Measurements from ENCODE around the gene WASF3.

WASF3 gene

DNA sequence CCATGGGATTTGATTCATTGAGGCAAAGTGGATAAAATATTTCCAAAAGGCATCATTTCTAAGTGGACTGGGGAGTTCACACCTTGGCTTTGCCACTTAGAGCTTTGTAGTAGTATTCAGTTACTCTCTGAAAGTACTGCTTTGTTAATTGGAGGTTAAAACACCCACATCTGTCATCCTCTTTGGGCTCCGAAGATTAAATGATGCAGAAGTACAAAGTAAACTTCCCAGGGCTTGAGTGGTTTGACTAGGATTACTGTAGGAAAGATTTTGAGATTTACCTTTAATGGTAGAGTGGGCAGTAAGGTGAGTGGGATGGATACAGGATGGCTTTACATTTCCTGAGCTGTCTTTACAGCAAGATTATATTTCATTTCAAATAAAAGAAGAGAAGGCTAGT lies 42.4 kb downstream of the WASF3 start:
- no peak for DNase-seq (ENCODE audit: low read depth, low spot score)
- no peak overlapping the region for H3K4me3 ChIP-seq (ENCODE audit: low read depth, low read length)
- TF ChIP-seq, protein P1, sequence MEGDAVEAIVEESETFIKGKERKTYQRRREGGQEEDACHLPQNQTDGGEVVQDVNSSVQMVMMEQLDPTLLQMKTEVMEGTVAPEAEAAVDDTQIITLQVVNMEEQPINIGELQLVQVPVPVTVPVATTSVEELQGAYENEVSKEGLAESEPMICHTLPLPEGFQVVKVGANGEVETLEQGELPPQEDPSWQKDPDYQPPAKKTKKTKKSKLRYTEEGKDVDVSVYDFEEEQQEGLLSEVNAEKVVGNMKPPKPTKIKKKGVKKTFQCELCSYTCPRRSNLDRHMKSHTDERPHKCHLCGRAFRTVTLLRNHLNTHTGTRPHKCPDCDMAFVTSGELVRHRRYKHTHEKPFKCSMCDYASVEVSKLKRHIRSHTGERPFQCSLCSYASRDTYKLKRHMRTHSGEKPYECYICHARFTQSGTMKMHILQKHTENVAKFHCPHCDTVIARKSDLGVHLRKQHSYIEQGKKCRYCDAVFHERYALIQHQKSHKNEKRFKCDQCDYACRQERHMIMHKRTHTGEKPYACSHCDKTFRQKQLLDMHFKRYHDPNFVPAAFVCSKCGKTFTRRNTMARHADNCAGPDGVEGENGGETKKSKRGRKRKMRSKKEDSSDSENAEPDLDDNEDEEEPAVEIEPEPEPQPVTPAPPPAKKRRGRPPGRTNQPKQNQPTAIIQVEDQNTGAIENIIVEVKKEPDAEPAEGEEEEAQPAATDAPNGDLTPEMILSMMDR (IDR thresholded peaks at IDR 0.05; ENCODE audit: low read depth, low read length): no peak
- in situ Hi-C loops (cut with HindIII; ENCODE audit: low sequenced_read_pairs): no loop called here

DNA sequence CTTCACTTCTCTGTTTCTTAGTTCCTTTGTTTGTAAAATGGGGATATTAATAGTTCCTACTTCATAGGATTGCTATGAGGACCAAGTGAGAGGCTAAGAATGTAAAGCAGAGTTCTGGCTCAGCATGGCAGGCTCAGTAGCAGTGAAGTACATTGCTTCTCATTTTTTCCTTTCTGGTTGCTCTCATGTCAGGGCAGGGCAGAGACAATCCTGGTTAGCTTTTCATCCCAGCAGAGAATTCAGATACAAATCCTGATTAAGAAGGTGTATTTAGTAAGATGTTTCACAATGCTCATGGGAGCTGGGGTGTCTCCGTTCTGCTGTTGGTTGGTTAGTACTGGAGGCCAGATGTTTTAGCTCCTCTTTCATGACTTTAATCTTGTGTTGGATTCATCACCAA lies 42.9 kb downstream of the WASF3 start:
- TF ChIP-seq, protein P1 (IDR thresholded peaks at IDR 0.05; ENCODE audit: low read depth, low read length): no peak

DNA sequence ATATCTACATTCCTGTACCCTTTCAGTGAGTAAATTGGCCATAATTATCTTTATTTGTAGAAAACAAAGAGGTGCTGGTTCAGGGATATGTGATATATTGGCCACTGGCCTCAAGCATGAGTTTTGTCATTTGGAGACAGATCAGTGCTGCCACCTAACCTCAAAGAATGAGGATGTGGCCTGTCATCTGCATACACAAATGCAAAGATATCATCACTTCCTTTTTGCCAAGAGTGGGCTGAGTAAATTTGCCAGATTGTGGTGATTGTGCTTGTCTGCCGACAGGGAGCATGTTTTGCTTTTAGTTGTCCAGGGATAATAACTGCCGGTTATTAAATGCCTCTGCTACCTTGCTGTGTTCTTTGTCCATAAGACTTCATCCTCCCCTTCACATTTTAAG lies 44.2 kb downstream of the WASF3 start:
- H3K4me3 ChIP-seq (ENCODE audit: low read depth, low read length): no peak overlapping the region
- in situ Hi-C loops (cut with HindIII; ENCODE audit: low sequenced_read_pairs): no loop called here
- DNase-seq (ENCODE audit: low read depth, low spot score): no peak
- TF ChIP-seq, protein P1 (IDR thresholded peaks at IDR 0.05; ENCODE audit: low read depth, low read length): no peak

More for the DNA sequence above, 42.9 kb downstream of the WASF3 start:
- in situ Hi-C loops (cut with HindIII; ENCODE audit: low sequenced_read_pairs): no loop called here
- no peak for DNase-seq (ENCODE audit: low read depth, low spot score)
- H3K4me3 ChIP-seq (ENCODE audit: low read depth, low read length): no peak overlapping the region

DNA sequence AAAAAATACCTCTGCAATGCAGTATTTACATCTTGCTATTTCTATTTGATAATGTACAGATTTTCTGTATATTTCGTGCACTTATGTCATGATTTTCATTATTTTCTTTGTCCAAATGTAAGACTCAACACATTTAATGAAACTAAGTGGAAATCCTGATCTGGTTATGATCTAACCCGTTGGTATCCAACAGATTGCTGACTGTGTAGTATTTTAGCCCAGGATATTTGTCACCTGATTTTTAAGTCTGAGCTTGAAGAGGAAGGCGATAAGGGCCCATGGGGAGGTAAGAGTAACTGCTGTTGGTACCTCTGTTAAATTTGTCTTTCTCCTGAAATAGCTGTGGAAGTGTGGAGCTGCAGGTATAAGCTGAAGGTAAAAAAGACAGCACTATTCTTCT lies 45.3 kb downstream of the WASF3 start:
- no peak for DNase-seq (ENCODE audit: low read depth, low spot score)
- no peak overlapping the region for H3K4me3 ChIP-seq (ENCODE audit: low read depth, low read length)
- in situ Hi-C loops (cut with HindIII; ENCODE audit: low sequenced_read_pairs): no loop called here
- TF ChIP-seq, protein P1 (IDR thresholded peaks at IDR 0.05; ENCODE audit: low read depth, low read length): no peak

DNA sequence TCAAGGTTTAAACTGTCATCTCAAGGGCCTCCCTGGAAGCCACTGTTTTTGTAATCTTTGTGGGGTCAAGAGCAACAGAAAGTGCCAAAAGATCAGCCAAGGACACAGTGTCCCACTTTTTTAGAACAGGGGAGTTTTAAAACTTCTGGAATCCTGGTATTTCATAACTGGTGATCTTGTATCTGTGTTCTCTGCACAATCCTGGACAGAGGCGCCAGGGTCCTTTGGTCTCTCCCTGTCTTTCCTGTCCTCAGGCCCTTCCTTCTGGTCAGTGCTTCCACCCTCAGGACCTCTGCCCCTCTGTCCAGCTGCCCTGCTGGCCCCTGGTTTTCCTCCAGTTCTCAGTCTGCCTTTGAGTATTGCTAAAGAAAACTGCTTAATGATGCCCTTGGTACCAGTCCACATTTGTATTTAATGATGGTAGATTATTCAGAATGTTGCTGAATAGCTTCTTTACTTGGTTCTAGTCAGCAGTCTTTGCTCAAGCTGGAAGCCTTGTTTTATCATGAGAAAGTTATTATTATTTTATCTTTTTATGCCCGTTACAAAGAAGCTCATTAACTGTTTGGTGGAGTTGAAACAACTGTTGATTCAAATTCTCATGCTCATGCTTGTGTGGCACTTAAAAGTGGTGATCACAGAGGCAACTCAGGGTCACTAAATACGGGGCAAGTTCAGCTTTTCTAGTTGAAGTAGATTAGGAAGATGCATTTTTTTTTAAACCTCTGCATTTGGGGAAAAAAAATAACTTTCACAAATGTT lies 47.5 kb downstream of the WASF3 start:
- TF ChIP-seq, protein P1 (IDR thresholded peaks at IDR 0.05; ENCODE audit: low read depth, low read length): no peak
- H3K4me3 ChIP-seq (ENCODE audit: low read depth, low read length): no peak overlapping the region
- no peak for DNase-seq (ENCODE audit: low read depth, low spot score)
- in situ Hi-C loops (cut with HindIII; ENCODE audit: low sequenced_read_pairs): no loop called here

DNA sequence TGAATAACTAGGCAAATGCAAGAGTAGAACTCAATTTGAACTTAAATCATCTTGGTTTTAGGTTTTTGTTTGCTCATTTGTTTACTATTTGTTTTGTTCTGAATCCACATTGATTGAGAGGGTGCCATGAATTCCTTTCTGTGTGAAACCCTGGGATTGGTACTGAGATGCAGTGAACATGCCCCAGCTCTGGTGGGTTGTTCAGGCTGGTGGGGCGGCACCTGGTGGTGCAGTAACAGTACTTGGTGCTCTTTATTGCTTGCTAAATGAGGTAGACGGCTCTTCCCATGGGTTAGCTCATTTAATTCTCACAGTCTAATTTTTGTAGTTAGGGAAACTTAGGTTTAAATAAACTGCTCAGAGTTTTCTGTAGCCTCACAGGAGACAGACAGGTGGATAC lies 48.4 kb downstream of the WASF3 start:
- no peak for DNase-seq (ENCODE audit: low read depth, low spot score)
- in situ Hi-C loops (cut with HindIII; ENCODE audit: low sequenced_read_pairs): no loop called here
- TF ChIP-seq, protein P1 (IDR thresholded peaks at IDR 0.05; ENCODE audit: low read depth, low read length): peak; percentile 17
- no peak overlapping the region for H3K4me3 ChIP-seq (ENCODE audit: low read depth, low read length)

All from astrocyte of the spinal cord (primary cell).